ENCODE data around the gene OTULINL.

OTULINL gene

DNA sequence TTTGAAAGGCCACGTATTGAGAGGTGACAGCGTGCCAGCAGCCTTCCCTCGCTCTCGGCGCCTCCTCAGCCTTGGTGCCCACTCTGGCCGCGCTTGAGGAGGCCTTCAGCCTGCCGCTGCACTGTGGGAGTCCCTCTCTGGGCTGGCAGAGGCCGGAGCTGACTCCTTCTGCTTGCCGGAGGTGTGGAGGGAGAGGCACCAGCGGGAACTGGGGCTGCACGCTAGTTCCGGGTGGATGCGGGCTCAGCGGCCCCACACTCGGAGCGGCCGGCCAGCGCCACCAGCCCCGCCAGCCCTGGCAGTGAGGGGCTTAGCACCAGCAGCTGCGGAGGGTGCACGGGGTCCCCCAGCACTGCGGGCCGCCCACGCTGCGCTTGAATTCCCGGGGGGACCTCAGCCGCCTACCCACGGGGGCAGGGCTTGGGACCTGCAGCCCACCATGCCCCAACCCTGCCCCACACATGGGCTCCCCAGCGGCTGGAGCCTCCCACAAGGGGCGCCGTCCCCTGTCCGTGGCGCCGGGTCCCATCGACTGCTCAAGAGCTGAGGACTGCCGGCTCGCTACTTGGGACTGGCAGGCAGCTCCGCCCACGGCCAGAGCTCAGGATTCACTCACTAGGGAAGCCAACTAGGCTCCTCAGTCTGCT lies 4.4 kb upstream of the OTULINL start:
- no peak for DNase-seq

DNA sequence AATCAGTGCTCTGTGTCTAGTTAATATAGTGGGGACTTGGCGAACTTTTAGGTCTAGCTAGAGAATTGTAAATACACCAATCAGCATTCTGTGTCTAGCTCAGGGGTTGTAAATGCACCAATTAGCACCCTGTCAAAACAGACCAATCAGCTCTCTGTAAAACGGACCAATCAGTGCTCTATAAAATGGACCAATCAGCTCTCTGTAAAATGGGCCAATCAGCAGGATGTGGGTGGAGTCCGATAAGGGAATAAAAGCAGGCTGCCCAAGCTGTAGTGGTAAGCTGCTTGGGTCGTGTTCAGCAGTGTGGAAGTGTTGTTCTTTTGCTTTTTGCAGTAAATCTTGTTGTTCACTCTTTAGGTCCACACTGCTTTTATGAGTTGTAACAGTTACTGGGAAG lies 3.6 kb upstream of the OTULINL start:
- no peak for DNase-seq

DNA sequence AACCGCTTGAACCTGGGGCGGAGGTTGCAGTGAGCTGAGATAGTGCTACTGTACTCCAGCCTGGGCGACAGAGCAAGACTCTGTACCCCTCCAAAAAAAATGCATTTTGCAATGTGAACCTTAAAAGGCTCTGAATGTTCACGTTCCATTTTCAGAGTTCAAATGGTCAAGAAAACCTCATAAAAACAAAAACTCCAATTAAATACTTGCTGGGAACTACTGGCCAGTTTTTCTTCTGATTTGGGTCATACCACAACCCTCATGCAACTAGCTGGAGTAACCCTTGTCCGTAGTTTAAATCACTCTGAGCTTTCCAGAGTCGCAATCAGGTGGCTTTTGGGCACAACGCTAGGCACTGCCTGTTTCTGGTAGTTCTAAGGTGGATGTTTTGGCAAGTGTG lies 2.3 kb upstream of the OTULINL start:
- DNase-seq: no peak

DNA sequence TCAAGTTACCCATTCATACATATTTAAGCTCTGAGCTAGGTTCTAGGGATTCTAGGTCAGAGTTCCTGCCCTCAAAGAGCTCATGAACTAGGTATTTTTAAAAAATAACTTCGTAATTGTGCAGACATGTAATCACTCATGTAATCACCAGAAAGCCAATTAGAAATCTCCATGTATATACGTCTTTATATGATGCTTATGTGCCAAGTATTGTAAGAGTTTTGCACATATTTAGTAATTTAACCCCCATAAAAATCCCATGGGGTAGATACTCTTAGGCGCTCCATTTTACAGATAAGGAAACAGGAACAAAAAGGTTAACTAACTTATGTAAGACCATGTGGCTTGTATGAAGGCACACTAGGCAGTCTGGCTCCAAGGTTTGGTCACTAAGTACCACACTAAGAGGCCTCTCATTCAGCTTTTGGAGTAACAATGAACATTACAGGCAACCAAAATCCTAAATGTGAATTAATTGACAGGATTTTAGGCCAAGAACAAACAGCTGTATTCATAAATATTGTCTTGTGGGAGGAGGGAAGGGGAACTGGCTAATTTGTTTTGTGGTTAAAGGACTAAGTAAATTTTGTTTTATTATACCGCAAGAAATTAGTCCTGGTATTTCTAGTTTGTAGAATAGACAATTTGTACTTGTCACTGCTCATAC lies 1.7 kb upstream of the OTULINL start:
- no peak for DNase-seq

DNA sequence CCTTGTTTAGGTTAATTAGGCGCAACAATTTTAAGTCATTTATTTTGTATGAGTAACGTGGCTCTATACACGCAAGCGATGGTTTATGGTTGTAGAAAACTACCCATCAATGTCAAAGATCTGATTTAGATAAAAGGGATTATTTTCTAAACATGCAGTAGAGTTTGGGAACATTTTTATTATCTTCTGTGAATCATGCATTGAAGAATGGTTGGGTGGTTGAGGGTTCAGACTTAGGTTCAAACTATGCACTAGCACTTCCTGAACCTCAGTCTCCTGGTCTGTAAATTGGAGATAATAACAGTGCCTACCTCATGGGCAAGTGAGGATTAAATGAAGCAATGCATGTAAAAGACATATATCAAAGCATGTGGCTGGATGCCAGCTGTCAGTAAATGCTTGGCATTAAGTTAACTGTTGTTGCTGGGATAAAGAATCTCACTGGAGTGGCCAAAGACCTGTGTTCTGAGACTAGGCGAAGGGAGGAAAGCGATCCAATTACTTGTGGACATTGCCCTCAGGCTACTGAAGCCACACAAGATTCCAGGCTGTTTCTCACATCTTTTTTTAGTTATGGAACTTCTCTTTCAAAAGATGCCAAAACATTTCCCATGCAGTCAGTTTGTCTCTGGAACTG lies 1.1 kb upstream of the OTULINL start:
- DNase-seq: no peak

DNA sequence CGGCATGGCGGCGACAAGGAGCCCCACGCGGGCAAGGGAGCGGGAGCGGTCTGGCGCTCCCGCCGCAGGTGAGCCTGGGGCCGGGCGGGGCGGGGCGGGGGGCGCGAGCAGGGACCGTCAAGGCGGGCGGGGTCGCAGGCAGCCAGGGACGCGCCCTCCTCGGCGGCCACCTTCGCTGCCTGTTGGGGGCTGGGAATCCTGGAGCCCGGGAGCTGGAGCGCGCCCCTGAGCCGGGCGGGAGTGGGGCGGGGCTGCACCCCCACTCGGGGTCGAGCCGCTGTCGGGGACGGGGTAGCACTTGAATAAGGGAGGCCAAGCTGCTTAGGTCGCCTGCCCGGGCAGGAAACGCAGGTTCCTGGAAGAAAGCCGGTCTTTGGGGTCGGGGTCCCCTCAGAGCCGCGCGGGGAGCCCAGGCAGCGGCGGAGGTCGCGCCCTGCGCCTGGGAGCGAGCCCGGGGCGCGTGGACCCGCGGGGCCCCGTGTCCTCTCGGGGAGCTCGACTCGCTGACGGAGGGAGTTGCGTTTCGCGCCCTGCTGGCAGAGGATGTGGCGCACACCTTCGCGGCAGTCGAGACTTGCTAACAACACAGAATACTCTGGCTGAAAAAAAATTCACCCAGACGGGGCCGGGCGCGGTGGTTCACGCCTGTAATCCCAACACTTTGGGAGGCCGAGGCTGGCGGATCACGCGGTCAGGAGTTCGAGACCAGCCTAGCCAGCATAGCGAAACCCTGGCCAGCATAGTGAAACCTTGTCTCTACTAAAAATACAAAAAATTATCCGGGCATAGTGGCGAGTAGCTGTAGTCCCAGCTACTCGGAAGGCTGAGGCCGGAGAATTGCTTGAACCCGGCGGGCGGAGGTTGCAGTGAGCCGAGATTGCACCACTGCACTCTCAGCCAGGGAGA lies 552 bp downstream of the OTULINL start:
- no peak for DNase-seq

DNA sequence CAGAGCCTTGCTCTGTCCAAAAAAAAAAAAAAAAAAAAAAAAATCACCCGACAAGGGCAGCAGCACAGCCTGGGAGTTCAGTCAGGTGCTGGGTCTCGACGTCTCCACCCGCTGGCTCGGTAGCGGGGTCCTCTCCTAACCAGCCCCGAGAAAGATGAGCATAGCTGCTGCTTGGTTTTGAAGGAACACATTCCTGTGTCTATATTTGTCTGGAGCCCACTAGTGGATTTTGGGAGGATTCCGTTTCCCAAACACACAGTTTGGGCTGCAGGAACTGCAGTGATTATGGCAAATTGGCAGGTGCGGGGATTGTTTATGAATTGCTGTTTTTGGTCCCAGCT lies 1.2 kb downstream of the OTULINL start:
- DNase-seq: no peak

DNA sequence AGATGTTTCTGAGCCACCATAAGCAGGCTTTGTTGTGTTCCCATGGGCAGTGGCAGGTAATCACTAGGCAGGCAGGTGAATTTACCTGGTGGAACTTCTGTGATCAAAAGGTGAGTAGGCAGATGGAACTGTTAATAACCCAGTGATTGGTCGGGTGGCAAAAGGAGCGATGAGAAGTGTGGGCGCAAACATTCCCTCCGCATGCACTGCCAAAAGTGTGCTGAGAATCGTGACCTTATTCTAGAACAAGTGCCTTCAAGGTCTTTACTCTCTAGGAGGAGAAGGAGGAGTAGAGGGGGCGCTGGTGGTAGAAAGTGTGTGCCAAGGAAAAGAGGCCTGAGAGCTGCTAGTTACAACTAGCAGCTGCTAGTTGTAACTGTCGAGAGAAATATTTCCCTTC lies 3.3 kb downstream of the OTULINL start:
- DNase-seq: no peak

DNA sequence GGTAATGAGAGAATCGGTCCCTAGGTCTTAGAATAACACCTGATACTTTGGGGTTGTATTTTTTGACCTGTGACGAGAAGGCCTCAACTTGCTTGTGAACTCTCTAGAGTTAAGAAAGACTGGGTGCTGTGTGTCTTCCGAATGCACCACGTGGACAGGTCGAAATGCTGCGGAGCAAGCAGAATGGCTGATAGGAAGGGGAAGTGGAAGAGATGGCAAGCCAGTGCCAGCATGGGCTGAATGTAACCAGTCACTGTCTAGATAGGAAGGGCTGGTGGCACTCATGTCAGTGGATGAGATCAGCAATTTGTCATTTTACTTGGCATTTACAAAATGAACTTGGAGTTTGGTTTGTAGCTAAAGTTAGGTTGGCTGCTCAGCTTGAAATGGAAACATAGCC lies 5.6 kb downstream of the OTULINL start:
- DNase-seq: no peak

DNA sequence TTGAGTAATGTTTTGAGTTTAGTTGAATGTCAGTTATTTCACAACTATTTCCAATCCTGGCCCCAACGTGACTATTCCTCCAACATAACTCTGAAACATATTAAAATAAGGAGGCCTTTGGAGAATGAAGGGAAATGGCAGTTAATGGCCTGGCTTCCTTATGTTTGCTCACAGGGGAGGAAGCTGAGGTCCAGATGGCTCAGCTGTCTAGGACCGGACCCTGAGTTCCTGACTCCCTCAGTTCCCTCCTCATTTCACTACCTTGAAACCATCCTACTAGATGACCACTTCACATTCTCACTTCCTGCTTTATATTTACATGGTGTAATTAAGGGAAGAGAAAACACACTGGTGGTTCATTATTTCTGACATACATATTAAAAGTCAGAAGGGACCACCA lies 6.6 kb downstream of the OTULINL start:
- no peak for DNase-seq

DNA sequence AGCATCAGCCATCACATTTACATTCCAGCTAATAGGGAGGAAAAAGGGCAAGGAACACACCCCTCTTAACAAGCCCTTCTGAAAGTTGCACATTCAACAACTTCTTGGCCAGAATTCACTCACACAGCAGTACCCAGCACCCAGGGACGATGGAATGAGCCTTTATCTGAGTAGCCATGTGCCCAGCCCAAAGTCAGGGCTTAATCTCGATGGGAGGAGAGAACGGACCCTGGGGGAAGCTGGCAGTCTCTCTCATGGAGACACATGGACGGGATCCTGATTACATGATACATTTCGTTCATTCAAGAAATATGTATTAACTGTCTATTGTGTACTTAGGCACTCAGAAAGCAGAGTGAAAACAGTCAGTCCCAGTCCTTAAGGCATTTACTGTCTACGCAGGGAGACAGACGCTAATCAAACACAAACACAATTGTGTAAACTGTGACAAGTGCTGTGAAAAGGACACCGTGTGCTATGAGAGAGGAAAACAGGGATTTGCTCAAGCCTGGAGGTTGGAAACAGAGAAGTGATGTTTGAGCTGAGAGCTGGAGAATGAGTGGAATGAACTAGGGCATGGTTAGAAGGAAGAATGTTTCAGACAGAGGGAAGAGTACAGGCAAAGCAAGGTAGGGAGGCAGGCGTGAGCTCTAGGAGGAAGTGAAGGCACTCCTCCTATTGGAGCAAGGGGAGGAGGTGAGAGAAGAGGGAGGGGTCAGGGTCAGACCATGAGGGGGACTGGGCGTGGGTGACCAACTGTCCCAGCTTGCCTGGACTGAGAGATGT lies 7.4 kb downstream of the OTULINL start:
- DNase-seq: no peak

DNA sequence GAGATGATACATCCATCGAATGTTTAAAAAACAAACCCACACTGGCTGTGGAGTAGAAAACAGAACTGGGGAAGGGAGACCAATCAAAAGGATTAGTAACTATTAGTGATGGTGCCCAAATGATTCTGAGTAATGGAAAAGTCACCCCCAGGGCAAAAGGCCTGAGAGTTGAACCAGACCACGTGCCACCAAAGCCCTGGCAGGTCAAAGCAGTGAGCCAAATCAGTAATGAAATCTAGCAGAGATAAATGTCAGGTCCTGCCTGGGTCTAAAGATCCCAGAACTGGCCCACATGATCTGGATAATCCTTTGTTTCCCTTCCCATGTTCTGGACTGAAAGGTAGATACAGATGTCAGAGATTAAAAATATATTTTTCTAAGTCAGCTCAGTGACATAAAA lies 9.4 kb downstream of the OTULINL start:
- no peak for DNase-seq

DNA sequence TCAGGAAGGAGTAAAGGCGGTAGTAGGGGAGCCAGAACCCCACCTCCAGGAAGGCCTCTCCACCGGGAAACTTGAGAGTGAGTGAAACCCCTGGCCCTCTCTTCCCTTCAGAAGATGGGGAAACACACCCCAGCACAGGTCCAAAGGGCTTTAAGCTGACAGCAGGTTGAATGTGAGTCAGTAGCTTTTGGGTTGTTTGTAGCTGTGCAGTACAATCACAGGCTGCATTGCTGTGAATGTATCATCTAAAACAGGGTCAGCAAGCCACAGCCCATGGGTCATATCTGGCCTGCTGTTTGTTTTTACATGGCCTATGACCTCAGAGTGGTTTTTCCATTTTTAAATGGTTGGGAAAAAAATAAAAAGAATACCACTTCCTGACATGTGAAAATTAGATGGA lies 10.0 kb downstream of the OTULINL start:
- no peak for DNase-seq

DNA sequence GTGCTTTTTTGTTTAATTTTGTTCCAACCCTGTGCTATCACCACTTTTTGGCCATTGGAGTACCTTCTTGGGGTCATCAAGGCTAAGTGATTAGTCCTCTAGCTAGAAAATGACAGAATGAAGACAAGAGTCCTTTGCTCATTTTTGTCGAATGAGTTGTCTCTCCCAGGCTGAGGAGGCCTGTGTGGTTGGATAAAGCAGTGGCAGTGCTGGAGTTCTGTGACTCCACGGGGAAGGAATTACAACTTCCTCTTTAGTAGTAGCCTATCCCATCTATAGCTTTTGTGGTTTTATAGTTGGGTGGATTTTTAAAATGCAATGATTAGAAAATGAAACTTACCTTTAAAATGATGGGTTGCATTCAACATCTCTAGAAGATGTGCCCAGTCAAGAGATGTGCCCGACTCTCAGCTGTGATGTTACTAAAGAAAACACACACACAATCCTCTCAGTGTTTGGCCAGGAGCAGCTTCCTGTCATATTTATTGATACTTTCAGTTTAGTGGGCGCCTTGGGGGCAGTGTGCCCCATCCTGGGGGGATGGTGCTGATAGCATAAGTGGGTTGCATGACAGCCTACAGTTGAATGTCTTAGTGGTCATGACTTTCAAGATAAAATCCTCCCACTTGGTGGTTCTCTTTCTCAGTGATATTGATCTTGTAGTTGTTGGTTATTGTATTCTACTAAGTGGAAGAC lies 11.9 kb downstream of the OTULINL start:
- no peak for DNase-seq

DNA sequence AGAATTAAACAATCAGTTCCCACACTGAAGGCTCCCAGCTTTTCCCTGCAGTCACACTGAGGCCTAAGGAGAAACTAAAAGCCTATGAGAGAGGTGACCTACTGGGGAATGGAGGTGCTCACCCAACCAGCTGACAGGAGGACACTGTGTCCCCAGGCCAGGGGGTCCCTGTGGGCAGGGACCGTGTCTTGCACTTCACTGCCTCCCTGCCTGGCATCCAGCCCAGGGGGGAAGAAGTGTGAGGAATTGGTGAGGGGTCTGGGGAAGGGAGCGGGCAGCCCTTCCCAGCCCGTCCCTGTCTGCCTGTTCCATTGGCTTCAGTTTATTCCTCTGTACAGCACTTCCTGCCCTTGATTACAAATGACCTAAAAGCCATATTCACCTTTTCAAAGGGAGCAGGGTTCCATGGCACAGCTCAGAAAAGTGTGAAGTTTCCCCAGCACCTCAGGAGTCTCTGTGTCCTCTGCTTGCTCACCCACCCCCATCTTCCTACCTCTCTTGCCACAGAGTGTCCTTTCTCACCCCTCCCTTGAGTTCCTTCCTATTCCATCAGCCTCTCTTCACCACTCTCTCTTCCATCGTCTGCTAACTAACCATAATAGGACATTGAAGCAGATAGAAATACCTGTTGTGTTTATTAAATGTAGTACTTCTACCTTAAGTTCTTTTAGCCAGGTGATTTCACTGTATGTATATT lies 12.9 kb downstream of the OTULINL start:
- no peak for DNase-seq

DNA sequence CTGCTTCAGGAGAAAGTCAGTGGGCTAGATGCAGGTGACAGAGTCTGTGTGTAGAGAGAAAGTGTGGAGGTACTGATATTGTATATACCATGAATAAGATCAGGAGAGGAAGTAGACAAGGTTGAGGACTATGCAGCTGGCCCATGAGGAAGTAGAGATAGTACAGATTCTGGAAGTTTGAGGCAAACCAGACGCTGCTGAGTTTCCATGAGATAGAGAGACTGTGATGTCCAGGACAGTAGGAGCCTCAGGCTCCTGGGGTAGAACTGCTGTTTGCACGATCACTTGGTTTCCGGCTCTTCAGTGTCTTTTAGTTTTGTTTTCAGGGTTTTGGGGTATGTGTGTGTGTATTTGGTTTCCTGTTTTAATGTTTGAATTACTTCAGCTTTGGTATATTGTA lies 13.6 kb downstream of the OTULINL start:
- no peak for DNase-seq

DNA sequence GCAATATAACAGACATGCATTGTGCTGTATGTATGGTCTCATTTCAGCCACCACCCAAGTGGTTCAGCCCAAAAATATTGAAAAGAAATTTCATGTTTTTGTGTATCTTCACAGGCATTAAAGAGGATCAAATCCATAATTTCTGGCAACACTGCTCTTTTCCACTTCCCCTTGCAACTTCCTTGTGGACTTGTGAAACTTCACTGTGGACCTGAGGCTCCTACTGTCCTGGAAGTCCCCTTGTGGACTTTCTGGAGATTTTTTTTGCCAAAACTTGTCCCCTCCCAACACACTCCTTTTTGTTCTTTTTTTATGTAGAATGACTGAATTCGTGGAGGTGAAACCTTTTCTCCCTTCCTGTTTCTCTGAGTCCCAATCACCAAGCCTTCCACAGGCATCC lies 14.3 kb downstream of the OTULINL start:
- no peak for DNase-seq

DNA sequence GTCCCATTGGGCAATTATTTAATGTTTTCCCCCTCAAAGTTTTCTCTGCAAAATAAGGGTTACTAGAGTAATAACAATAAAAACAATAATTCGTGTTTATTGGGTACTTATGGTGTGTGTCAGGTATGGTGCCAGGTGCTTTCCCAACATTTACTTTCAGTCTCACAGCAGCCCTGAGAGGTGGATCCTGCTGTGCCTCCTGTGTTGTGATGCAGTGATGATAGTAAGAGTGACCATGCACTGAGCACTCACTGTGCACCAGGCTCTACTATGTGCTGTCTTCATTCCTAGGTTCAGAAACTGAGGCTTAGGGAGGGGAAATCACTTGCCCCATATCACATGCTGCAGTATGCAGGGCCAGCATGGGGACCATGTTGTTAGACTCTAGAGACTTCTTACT lies 15.5 kb downstream of the OTULINL start:
- no peak for DNase-seq

DNA sequence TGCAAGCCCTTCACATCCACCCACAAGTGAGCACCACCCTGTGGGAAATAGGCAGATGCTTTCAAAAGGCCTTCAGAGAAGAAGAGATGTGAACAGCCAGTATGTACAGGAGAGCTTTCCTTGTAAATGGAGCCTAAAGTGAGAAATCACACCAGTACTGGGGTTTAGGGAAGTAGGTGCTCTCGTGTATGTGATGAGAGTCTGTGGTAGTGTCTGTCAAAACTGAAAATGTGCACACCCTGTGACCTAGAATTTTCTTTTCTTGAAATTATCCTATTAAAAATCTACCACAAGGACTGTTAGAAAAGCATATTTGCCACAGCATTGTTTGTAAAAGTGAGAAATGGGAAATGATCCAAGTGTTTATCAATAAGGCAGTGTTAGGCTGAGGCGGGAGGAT lies 16.6 kb downstream of the OTULINL start:
- DNase-seq: no peak

DNA sequence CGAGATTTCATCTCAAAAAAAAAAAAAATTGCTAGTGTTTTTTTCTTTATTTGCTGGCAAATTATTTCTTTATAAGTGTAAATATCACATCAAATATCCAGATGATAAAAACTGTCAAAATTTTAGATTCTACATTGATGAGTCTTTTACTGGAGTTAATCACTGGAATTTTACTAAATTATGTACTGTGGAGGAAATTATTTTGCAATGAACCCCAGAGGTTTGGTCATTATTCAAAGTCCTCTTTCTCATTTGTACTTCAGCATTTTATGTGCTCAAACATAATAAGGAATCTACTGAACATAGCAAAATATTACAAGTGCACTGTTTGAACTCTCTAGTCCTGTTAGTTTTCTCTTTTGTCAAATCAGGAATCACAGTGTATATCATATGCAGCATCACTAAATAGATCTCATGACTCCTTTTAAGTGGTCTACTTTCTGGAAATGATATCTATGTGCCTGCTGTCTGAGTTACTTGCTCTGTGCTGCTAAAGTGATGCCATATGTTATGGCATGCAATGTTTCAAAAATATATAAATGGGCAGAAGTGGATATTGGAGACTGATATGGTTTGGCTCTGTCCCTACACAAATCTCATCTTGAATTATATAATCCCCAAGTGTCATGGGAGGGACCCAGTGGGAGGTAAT lies 18.0 kb downstream of the OTULINL start:
- DNase-seq: no peak

DNA sequence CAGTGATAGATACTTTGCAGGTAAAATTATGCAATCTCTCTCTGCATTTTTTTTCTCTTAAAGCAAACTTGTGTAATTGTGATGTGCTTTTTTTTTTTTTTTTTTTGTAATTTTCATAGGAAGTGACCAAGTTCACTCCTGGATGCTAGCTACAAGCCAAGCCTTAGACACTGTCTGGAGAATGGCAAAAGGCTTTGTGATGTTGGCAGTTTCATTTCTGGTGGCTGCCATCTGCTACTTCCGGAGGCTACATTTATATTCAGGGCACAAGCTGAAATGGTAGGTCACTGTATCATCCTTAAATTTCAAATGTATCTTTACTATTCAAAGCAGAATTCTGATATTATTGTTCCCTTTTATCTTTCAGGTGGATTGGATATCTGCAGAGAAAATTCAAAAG lies 19.3 kb downstream of the OTULINL start:
- no peak for DNase-seq

All from GOT3 (cell line).